Endothelial cell (in vitro differentiated cells): ENCODE results near the gene CHD6. TPM values are rescaled to one million over a fixed set of nuclear protein-coding genes. Genes with fewer than 3 reads are reported as not detected.
A peak's percentile ranks its signal among the peaks of the same experiment; 100 is the strongest.
"Not testable (repeated sequence)": the region's sequence is repeated elsewhere in the genome, so short reads cannot be mapped to it uniquely, and the experiment has no call there.

Experiments
- DNase-seq: peaks from one replicate; pipeline ENCODE4 v3.0.0; 2021; ENCODE audit warnings: low spot score
- H3K27ac Mint-ChIP-seq: one replicate; pipeline ENCODE4 v1.8.0; 2021; ENCODE audit warnings: mixed read lengths, inconsistent platforms; ENCODE audit not compliant: unreplicated experiment
- H3K27me3 Mint-ChIP-seq: one replicate; pipeline ENCODE4 v1.8.0; 2021; ENCODE audit warnings: mild to moderate bottlenecking, moderate library complexity, mixed read lengths, inconsistent platforms; ENCODE audit not compliant: unreplicated experiment
- H3K36me3 Mint-ChIP-seq: one replicate; pipeline ENCODE4 v1.8.0; 2021; ENCODE audit warnings: mild to moderate bottlenecking, low read depth, mixed read lengths, inconsistent platforms; ENCODE audit not compliant: unreplicated experiment
- H3K4me1 Mint-ChIP-seq: one replicate; pipeline ENCODE4 v1.8.0; 2021; ENCODE audit warnings: mild to moderate bottlenecking, mixed read lengths, inconsistent platforms; ENCODE audit not compliant: unreplicated experiment
- H3K4me3 Mint-ChIP-seq: one replicate; pipeline ENCODE4 v1.8.0; 2021; ENCODE audit warnings: mild to moderate bottlenecking, mixed read lengths, inconsistent platforms; ENCODE audit not compliant: unreplicated experiment
- H3K9me3 Mint-ChIP-seq: one replicate; pipeline ENCODE4 v1.8.0; 2021; ENCODE audit warnings: mixed read lengths, inconsistent platforms; ENCODE audit not compliant: unreplicated experiment
- CTCF ChIP-seq: fragments of 200-600 bp; sonication (generic); IDR thresholded peaks from one replicate; pipeline ENCODE4 v1.5.0; 2021; ENCODE audit warnings: antibody characterized with exemption; ENCODE audit not compliant: unreplicated experiment
- total RNA-seq: library from RNA; stranded (reverse); fragmentation: NEBNext Ultra II Directional; extraction: Animal tissue kit (Norgen Biotek cat#: 25700); gene quantifications from one replicate; pipeline ENCODE4 v1.2.1, GENCODE V29; 2021; ENCODE audit not compliant: unreplicated experiment

The CHD6 gene
- total RNA-seq, 1 donor from 2014 or later = 71.8 TPM

DNA sequence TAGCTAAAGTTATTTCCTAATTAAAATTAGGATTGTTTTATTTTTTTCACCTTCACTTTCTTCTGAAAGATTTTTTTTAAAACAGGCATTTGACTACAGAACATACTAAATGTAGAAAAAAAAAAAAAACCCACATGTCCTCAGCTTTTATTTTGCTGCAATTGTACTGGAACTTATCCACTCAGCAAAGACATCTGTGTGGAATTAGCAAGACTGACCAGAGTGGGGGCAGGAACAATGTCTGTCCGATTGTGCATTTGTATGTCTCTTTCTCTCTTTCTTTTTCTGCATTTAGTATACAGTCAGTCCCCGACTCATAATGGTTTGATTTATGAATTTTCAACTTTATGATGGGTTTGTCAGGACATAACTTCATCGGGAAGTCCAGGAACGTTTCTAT is 77.3 kb downstream of the CHD6 start:
- no peak for TF ChIP-seq CTCF
- H3K27ac Mint-ChIP-seq = no peak overlapping the region

DNA sequence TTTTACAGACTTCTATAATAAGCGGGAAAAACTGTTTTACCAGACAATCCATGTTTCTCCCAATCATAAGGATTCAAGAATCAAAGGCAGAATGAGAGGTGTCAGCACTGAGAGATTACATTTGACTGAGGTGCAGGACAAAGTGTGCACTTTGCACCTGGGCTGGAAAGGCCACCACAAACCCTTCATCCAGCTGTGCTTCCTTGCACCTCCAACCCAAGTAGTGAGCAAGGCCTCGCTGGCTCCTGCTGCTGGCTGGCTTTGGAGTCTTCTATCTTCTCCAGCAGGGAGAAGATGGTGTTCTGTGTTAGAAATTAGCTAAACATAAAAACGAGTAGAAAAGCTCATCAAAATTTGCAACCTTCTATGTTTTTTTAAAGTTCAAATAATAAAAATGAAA is 77.7 kb downstream of the CHD6 start:
- H3K4me1 Mint-ChIP-seq = no peaks in the 10 kb centered on the region
- H3K9me3 Mint-ChIP-seq = no peaks in the 10 kb centered on the region
- H3K36me3 Mint-ChIP-seq = peaks cover 14% of the 10 kb centered on the region
- no peaks in the 10 kb centered on the region for H3K27me3 Mint-ChIP-seq
- H3K27ac Mint-ChIP-seq = no peak overlapping the region
- no peak overlapping the region for H3K4me3 Mint-ChIP-seq
- no peak for TF ChIP-seq CTCF
- DNase-seq = no peak

More for the DNA sequence above, 77.3 kb downstream of the CHD6 start:
- Mint-ChIP-seq H3K9me3 (no peaks in the 10 kb centered on the region), H3K27me3 (no peaks in the 10 kb centered on the region), H3K4me3 (no peak overlapping the region), H3K4me1 (no peaks in the 10 kb centered on the region), H3K36me3 (peaks cover 14% of the 10 kb centered on the region)
- DNase-seq = no peak

DNA sequence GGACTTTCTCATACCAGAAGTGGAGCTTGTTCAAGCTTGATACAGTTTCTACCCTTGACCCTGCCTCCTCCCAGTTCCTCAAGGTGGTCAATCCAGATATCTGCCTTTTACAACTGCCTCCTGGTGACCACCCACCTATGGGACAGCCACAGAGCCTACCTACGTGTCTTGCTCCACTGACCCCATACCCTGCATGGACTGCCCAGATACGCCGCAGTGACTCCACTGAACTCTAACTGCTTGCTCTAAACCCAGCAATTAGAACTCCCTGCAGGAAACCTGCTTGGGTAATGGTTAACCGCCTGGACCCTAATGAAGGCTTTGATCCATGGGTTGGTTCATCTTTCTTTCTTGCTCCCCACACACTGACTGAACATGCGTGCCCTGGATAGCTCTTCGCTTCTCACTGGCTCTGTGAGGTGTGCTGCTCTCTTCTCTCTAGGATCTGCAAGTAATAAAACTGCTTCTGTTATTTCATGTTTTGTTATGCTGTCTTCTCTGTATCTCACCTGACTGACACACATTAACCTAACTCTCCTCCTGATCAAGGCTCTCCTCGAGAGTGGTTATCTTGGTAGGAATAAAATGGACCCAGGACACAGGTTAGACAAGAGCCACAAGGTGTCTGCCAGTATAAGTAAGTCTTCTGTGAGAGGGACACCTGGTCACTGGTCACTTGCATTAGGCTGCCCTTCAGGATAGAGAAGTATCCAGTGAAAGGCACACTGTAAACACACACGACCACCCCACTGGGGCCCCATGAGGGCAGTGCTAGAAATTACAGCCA is 79.2 kb downstream of the CHD6 start:
- H3K4me3 Mint-ChIP-seq = peak overlapping the region; percentile 8
- H3K4me1 Mint-ChIP-seq = no peaks in the 10 kb centered on the region
- no peak for TF ChIP-seq CTCF
- no peak for DNase-seq
- H3K36me3 Mint-ChIP-seq = peaks cover 14% of the 10 kb centered on the region
- H3K9me3 Mint-ChIP-seq = no peaks in the 10 kb centered on the region
- H3K27ac Mint-ChIP-seq = no peak overlapping the region
- H3K27me3 Mint-ChIP-seq = peaks cover 4% of the 10 kb centered on the region

DNA sequence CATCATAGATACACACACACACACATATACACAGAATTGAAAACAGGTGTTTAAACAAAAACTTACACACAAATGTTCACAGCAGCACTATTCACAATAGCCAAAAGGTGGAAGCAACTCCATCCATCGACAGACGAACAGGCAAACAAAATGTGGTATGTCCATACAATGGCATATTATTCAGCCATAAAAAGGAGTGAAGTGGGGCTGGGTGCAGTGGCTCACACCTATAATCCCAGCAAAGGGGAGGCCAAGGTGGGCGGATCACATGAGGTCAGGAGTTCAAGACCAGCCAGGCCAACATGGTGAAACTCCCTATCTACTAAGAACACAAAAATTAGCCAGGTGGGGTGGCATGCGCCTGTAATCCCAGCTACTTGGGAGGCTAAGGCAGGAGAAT is 80.3 kb downstream of the CHD6 start:
- Mint-ChIP-seq H3K27ac (no peak overlapping the region), H3K36me3 (peaks cover 19% of the 10 kb centered on the region), H3K27me3 (peaks cover 4% of the 10 kb centered on the region), H3K9me3 (no peaks in the 10 kb centered on the region), H3K4me1 (peaks cover 4% of the 10 kb centered on the region), H3K4me3 (no peak overlapping the region)
- no peak for DNase-seq
- no peak for TF ChIP-seq CTCF

- H3K4me3 Mint-ChIP-seq, H3K4me1 Mint-ChIP-seq, DNase-seq, H3K27me3 Mint-ChIP-seq, H3K9me3 Mint-ChIP-seq, H3K27ac Mint-ChIP-seq: not testable (repeated sequence)
- peaks cover 19% of the 10 kb centered on the region for H3K36me3 Mint-ChIP-seq
These were observed 82.6 kb downstream of the CHD6 start for GRCh38 chr20:41535551-41535950.
